SKM-1 treated with dmso at 0.1 percent for 144 hours (cell line): ENCODE results near the gene COPE.

Experiments used
- DNase-seq: peaks from one replicate; lab custom pipeline; 2025; ENCODE audit not compliant: unreplicated experiment; lab: John Stamatoyannopoulos, UW

COPE gene

DNA sequence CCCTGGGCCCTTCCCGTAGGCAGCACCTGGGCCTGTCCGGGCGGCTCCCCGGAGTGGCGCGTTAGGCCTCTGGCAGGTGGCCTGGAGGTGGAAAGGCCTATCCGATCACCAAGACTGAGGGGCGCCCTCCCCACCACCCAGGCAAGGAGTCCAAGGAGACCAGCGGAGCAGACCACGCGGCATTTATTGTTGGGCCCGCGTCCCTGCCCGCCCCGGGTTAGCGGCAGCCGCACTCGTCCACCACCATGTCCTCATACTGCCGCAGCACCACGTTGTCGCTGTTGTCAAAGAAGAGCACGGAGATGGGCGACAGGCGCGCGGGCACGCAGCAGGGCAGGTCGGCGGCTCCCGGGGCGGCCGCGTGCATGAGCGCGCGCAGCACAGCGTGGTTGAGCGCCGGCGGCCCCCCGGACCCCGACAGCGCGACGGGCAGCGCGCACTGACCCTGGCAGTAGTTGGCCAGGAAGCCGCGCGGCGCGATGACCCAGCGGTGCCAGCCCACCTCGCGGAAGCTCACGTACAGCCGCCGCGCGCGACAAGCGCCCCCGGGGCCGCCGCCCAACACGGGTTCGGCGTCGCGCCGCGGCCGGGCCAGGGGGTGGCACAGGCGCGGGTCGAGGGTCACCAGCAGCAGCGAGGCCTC lies 50.7 kb downstream of the COPE start:
- no peak for DNase-seq

DNA sequence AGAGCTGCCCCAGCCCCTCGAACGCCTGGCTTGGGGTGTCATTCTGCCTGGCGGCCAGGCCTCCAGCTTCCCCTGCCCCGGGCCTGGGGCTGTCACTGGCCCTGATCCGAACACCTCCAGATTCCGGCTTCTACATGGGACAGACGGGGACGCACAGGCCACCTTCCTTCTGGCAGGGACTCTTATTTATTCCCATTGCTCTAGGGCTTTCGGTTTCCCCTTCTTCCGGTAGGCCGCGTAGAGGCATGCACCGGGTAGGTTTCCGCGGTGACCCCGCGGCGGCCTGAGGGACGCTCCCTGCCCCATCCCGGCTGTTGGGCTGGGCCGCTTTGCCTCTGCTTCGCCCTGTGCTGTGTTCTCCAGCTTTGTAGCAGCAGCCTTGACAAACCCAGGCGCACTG lies 51.4 kb downstream of the COPE start:
- no peak for DNase-seq

DNA sequence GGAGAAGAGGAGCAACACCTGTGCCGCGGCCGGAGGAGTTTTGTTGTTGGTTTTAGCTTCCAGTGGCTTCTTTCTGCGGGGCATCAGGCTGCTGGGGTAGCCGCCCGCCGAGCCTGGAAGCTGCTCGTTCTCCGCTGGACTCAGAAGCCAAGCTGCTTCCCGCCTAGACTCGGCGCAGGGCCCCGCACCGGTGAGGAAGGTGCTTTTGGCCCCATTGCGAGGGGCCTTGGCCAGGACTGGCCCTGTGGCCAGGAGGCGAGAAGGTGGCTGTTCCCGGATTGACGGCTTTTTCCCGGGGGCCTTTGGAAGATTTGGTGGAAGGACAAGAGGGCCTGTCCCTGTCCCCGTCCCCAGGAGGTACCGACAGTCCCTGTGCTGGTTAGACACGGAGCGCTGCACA lies 52.0 kb downstream of the COPE start:
- no peak for DNase-seq

DNA sequence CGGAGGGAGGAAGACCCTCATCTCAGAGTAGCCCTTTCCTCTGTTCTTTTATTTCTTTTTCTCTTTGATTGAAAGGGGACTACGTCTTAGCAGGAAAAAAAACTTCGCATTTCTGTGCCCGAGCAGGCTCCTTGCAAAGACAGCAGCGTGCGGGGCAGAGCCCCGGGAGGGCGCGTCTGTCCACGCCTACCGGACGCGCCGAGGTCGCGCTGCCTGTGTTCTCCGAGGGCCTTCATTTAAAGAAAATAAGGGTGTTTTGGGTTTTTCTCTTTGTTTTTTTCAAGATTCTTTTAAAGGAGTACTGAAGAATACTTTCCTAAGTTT lies 52.4 kb downstream of the COPE start:
- no peak for DNase-seq

DNA sequence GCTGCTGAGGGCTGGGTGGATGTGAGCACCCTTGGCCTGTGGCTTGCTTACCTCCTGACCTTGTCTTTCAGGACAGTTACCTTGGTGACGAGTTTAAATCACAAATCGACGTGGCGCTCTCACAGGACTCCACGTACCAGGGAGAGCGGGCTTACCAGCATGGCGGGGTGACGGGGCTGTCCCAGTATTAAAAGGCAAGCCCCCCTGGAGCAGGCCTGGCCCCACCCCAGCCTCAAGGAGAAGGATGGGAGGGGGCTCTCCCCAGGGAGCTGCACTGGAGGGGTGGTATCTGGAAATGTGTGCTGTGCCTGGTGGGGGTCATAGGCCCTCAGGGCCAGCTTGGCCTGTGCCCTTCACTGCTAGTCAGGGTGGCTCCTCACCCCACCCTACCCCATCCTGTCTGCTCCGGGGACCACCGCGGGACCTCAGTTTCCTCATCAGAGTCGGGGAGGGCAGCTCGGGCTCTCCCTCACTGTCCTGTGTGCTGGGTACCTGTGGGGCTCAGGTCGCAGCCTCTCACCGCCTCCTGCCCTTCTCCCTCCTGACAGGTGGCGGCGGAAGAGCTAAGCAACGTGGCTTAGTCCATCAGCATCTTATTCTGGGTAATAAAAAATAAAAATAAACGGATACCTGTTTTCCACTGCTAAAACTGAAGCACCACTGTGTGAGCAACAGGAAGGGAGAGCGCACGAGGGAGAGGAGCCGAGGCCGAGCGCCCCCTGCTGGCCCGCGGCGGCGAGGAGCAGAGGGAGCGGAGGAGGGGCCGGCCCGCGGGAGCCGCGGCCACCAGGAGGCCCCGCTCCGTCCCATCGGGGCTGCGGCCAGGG lies 53.0 kb downstream of the COPE start:
- peak; percentile 68 for DNase-seq

DNA sequence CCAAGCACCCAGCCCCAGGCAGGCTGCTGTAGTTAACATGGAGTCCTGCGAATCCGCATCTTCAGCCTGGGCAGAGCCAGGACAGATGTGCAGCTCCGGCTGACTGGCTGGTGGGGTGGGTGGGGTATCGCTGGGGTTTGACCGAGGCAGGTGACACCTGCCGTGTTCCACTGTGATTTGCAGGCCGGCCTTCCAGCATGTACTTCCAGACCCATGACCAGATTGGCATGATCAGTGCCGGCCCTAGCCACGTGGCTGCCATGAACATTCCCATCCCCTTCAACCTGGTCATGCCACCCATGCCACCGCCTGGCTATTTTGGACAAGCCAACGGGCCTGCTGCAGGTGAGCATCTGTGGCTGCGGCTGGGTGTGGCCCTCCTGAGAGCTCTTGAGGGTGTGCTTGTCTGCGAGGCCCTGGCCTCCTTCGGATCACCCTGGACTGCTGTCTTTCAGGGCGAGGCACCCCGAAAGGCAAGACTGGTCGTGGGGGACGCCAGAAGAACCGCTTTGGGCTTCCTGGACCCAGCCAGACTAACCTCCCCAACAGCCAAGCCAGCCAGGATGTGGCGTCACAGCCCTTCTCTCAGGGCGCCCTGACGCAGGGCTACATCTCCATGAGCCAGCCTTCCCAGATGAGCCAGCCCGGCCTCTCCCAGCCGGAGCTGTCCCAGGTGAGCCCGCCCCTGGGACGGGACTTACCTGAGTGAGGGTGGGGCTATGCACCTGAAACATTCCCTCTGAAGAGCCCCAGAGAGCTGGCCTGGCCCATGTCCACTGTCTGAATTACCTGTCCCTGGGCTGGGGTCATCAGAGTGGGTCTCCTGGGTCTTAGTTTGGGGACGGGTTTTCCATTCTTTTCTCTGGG lies 53.8 kb downstream of the COPE start:
- no peak for DNase-seq

DNA sequence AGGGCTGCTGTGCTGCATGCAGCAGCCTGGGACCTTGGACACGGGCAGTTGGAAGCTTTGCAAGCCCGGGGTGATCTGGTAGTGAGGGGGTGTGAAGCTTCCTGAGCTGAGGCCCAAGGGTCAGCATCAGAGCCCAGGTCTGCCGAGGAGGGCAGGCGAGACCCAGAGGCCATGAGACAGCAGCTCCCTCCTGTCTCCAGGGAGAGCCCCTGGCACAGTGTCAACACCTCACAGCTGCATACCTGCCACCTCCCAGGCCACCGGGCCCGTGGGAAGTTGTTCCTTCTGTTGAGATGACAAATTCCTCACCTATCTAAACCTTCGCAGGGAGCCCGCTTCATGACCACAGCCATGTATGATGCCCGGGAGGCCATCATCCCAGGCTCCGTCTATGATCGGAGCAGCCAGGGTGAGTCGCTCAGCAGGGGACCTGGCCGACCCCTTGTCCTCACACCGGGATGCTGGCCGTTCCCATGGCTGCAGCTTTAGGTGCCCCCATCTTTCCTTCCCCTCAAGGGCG lies 55.3 kb downstream of the COPE start:
- DNase-seq: no peak

DNA sequence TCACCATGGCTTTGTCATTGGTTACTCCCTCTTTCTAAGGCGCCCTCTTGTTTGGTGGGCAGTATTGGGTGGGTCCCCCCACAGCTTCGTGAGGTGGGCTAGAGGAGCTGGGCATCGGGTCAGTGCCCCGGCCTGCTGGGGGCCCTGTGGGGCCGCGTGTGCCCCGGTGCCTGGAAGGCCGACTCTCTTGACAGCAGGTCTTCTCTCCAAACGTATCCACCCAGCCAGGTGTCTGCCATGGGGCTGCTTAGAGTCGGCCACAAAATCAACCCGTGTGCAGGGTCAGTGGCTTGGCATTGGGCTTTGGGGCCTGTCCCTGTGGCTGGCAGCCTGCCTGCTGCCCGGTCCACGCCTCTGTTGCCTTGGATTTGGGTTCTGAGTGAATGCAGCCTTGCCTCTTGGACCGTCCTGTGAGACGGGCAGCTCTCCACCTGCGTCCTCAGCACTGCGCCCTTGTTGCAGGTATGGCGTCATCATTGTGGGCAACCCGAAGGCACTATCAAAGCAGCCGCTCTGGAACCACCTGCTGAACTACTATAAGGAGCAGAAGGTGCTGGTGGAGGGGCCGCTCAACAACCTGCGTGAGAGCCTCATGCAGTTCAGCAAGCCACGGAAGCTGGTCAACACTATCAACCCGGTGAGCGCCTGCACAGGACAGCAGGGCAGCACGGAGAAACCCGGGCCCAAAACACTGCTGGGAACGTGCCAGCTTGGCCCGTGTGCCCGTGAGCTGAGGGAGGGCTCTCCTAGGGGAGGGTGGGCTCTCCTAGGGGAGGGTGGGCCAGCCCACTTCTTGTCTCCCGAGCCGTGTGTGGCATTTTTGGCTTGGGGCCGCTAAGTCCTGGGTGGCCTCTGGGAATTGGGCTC lies 56.0 kb downstream of the COPE start:
- no peak for DNase-seq

DNA sequence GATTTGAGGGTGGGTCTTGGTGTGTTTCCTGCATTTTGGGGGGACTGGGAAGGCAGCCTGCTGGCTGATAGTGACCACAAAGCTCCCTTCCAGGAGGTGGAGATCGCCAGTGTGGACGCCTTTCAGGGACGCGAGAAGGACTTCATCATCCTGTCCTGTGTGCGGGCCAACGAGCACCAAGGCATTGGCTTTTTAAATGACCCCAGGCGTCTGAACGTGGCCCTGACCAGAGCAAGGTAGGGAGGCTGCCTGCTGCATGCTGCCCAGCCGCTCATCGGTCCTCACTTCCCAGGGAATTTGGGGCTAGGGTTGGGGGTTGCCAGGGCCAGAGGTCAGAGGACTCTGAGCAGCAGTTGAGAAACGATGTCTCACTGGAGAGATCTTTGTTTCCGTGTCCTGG lies 57.3 kb downstream of the COPE start:
- no peak for DNase-seq

DNA sequence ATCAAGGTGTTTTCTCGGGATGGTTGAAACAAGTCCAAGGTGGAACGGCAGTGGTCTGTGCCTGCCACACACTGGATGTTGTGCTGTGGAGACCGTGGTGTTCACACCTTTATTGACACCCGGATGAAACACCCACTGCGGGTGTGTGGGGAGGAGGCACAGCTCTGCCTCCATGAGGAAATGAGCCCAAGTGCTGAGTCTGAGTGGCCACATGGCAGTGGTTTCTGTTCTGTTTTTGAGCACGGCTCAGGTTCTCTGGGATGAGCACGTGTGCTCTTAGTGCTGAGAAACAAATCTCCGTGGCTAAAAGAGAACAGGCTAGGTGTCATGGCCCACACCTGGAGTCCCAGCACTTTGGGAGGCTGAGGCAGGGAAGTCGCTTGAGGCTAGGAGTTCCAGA lies 58.0 kb downstream of the COPE start:
- DNase-seq: no peak

DNA sequence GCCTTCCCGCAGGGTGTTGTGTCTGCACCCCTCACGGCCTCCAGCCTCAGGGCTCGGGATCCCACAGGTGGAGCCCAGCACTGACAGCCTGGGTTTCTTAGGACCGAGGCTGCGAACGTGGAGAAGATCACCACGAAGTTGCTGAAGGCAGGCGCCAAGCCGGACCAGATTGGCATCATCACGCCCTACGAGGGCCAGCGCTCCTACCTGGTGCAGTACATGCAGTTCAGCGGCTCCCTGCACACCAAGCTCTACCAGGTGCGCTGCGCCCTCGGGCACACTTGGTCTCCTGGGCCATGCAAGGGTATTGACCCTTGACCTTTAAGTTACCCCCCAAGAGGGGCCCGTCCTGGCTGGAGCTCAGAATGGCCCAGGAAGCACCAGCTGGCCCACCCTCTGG lies 58.5 kb downstream of the COPE start:
- no peak for DNase-seq

DNA sequence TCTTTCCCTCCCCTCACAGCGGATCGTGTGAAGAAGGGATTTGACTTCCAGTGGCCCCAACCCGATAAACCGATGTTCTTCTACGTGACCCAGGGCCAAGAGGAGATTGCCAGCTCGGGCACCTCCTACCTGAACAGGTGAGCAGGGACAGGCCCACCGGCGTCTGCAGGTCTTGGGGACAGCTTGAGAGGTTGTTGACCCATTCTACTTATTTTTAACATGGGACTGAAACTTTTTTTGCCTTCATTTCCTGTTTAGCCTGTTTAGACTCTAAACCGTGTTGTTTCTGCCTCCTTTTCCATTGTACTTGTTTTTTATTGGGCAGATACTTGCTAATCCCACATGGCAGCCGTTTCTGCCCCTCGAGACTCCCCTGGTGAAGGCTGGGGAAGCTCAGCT lies 58.9 kb downstream of the COPE start:
- no peak for DNase-seq

DNA sequence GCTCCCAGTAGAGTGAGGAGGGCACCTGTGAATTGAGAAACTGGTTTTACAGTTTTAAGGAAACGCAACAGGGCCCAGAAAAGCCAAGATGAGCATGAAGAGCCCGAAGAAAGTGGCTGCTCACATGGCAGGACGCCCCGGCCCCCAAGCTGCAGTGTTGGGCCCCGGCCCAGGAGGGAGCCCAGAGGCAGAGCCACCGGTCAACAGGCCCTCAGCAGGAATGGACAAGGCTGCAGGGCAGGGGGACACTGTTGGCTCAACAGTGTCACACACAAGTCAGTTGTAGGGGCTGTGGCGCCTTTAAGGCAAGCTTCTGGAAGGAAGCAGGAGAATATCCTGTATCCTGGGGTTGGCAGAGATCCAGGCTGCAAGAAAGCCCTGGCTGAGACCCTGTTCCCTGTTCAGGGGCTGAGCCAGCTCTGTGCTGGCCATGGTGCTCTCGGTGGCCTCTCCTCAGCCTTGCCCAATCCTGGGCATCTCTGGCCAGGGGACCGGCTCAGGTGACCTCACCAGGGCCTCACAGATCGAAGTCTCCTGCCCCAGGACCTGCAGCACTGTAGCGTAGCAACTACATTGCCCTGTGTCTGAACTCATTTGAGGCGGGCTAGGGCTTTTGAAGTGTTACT lies 59.4 kb downstream of the COPE start:
- DNase-seq: no peak

DNA sequence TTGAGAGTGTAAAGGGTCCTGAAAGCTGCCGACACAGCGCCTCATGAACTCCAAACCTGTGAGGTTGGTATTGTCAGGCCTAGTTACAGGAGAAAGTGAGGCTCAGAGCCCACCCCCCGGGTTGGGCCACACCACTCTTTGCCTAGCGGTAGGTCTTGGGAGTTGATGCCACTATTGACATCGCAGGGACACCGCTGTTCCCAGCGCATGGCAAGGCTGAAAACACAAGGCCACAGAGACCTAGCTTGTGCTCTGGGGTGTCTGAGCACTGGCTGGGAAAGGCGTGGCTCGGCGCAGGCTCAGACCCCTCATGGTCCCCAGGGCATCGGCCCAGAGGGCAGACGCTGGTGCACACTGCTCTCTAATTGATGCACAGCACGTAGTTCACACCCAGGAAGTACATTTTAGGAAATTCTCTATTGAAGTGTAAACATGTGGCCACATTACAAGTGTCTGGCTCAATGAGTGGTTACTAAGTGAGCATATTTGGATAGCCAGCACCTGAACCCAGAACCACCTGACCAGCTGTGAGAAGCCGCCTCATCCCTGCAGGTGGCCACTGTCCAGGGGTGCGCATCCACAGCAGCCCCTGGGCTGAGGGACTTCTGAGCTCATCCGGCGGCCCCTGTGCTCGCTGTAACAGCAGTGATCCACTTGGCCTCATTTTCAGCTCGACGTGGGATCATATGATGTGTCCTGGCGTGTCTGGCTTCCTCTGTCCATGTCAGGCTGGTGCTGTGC lies 60.1 kb downstream of the COPE start:
- DNase-seq: no peak

DNA sequence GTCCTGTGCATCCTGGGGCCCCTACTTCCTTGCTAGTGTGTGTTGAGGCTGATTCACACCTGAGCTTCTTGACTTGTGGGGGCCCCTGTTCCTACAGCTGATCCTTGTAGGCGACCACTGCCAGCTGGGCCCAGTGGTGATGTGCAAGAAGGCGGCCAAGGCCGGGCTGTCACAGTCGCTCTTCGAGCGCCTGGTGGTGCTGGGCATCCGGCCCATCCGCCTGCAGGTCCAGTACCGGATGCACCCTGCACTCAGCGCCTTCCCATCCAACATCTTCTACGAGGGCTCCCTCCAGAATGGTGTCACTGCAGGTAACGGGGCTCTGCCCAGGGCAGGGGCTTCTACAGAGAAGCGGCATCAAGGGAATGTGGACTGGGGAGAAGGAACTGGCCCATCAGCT lies 62.0 kb downstream of the COPE start:
- DNase-seq: no peak

DNA sequence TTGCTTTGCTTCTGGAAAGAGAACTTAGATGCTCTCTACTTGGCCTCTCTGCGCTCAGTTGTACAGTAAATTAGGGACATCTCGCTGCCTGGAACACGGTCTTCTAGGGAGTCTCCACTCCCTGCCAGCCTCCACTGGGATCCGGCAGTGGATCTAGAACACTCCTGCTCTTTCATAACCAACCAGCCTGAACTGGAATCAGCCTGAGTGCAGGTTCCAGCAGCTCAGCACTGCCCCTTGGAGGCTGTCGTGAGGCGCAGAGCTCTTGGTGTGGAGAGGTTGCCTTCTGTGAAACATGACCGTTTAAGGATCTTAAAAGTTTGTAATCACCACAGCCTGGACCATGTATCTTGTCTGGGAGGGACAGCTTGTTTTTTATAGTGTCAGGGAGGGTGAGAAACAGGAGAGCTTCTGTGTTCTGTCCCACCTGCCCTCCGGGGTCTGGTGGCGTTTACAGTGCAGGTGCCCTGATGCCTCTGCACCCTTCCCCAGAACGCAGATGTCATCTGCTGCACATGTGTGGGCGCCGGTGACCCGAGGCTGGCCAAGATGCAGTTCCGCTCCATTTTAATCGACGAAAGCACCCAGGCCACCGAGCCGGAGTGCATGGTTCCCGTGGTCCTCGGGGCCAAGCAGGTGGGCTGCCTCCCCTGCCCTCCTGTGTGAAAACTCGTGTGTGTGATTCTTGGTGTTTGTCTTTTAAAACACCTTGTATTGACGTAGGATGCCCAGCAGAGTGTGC lies 62.6 kb downstream of the COPE start:
- no peak for DNase-seq

DNA sequence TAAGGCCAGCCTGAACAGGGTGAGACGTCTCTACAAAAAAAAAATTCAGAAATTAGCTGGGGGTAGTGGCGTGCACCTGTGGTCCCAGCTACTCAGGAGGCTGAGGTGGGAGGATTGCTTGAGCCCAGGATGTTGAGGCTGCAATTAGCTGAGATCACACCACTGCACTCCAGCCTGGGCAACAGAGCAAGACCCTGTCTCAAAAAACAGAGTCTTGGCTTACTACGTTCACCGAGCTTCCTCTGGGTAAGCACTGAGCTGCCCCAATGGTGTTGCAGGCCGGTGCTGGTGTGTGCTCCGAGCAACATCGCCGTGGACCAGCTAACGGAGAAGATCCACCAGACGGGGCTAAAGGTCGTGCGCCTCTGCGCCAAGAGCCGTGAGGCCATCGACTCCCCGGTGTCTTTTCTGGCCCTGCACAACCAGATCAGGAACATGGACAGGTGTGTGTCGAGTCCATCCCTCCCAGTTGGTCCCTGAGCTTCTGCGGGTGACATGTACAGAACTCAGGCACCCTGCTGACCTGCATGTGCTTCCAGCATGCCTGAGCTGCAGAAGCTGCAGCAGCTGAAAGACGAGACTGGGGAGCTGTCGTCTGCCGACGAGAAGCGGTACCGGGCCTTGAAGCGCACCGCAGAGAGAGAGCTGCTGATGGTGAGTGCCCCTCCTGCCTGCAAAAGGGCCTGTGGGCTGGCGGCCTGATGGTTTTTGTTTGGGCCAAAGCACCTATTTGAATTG lies 63.4 kb downstream of the COPE start:
- DNase-seq: no peak

DNA sequence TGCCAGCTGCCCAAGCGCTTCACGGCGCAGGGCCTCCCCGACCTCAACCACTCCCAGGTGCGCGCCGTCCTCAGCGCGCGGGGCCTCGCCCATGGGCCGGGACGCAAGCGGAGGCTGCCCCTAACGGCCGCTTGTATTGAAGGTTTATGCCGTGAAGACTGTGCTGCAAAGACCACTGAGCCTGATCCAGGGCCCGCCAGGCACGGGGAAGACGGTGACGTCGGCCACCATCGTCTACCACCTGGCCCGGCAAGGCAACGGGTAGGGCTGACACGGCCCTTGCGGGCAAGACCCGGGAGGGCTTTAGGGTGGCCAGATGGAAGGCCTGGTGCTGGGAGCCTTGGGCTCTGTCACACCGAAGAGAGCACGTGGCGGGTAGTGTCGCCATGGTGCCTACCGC lies 64.2 kb downstream of the COPE start:
- DNase-seq: no peak
